PC-9 (cell line): ENCODE measurements around the gene SNRPD2.

Experiments
- EZH2 ChIP-seq: fragments of 200-600 bp; sonication (generic); IDR thresholded peaks from 2 replicates; pipeline ENCODE4 v1.8.0; 2017; ENCODE audit warnings: antibody characterized with exemption, low read depth
- TF ChIP-seq, protein P1 (sequence below): fragments of 200-600 bp; sonication (generic); conservative IDR thresholded peaks from 2 replicates; pipeline ENCODE4 v1.6.1; 2017; ENCODE audit warnings: mixed run types, antibody characterized with exemption, mild to moderate bottlenecking, moderate library complexity

DNA sequence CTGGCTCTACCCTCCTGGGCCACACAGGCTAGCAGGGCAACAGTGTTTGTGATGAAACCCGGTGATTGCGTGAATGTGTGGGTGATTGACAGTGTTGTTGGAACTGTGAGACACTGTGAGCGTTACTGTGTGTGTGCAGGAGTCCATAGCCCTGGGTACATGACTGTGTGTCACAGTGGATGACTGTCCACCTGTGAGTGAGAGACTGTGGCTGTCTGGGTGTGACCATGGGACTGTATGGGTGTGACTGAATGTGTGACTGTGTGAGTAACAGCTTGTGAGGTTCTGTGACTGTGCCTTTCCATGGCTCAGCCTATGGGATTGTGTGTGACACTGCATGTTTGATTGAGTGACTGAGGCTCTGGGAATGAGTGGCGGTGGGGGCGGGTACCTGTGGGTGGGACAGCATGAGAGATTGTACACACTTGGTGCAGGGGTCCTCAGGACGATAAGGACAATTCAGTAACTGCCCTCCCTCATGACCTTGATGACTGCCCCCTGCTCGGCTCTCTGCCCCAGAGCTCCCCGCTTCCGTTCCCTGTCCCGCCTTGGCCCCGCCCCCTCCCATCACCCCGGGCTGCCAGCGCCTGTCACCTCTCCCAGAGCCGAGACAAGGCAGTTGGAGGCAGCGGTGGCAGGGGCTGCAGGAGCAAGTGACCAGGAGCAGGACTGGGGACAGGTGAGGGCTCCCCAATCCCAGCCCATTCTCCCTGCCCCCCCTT is 24.0 kb downstream of the SNRPD2 start, which contains the start of gene GIPR:
- TF ChIP-seq, protein P1, sequence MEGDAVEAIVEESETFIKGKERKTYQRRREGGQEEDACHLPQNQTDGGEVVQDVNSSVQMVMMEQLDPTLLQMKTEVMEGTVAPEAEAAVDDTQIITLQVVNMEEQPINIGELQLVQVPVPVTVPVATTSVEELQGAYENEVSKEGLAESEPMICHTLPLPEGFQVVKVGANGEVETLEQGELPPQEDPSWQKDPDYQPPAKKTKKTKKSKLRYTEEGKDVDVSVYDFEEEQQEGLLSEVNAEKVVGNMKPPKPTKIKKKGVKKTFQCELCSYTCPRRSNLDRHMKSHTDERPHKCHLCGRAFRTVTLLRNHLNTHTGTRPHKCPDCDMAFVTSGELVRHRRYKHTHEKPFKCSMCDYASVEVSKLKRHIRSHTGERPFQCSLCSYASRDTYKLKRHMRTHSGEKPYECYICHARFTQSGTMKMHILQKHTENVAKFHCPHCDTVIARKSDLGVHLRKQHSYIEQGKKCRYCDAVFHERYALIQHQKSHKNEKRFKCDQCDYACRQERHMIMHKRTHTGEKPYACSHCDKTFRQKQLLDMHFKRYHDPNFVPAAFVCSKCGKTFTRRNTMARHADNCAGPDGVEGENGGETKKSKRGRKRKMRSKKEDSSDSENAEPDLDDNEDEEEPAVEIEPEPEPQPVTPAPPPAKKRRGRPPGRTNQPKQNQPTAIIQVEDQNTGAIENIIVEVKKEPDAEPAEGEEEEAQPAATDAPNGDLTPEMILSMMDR, result no peak
- no peak for TF ChIP-seq EZH2
